GM19397 (cell line): ENCODE data around the gene TFF2.

Source experiments
- ATAC-seq: cut with Tn5 transposase; IDR thresholded peaks from one replicate; pipeline ENCODE4 v1.9.1; 2021; ENCODE audit warnings: mild to moderate bottlenecking, moderate library complexity; ENCODE audit not compliant: unreplicated experiment

Gene TFF2

DNA sequence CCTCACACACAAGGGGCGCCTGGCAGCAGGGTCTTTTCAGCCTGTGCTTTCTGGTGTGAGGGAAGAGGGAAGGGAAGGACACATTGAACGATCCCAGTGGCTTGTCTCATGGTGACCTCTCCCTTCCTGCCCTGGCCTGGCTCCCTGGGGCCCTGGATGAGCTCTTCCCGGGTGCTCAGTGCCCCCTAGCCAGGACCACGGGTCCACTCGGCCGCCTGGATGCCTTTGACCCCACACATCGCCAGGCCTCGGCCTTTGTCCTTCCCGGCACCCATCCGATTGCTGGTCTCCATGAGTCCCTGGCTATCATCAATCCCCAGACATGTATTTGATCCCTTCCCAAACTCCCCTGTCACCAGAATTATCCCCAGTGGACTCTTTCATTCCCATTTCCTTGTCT is 29.6 kb downstream of the TFF2 start:
- no peak for ATAC-seq

DNA sequence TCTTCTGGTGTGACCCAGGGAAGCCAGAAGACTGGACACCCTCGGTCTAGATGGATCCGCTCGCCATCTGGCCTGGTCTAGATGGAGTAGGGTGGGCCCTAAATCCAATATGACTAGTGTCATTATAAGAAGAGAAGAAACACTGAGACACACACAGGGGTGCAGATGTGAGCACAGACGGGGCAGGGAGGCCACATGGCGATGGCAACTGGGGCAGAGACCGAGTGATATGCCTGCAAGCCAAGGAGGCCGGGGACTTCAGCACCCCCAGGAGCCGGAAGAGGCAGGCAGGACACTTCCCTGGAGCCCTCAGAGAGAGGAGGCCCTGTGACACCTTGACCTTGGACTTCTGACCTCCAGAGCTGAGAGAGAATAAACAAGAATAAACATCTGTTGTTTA is 30.0 kb downstream of the TFF2 start:
- ATAC-seq = no peak

DNA sequence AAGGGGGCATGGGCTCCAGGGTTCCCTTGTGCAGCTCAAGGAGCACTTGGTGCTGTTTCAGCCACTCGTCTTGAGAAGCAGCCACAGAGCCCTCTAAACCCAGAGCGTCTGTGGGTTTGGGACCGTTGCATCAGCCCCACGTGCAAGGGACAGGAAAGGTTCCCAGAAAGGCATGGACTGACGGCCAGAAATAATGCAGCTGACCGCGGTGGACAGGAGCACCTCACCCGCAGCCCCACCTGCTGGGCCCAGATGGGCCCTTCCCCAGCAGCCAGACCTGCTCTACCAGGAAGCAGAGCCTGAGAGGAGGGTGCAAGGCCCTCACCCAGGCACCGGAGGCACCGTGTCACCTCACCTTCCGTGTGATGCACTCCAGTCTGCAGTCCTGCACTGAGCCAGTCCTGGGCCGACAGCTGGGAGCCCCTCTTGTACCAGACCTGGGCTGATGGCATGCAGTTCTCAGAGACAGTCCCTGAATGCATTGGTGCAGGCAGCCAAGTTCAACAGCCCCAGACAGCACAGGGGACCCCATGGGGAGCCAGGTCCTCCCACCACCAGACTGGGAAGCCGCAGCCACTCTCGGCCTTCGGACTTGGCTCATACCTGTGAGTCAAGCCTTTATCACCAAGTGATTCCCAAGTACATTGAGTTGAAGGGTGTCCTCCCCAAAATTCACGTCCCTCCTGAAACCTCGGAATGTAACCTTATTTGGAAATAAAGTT is 30.8 kb downstream of the TFF2 start:
- ATAC-seq = no peak

DNA sequence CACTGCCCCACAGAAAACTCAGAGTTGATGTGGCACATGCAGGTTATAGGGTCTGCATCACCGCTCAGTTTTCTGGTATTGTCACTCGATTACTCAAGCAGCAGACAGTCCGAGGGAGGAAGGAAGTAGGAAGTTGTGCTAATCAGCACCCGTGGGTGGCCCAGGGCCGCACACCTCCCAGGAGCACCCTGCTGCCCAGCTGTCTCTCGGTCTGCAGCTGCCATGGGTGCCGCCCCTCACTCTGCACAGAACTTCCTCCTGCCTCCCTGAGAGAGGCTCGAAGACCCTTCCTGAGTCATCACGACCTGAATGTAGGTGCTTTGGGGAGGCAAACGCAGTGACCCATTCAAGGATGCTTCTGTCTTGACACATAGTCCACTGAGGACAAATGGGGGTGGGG is 31.4 kb downstream of the TFF2 start:
- ATAC-seq = no peak

DNA sequence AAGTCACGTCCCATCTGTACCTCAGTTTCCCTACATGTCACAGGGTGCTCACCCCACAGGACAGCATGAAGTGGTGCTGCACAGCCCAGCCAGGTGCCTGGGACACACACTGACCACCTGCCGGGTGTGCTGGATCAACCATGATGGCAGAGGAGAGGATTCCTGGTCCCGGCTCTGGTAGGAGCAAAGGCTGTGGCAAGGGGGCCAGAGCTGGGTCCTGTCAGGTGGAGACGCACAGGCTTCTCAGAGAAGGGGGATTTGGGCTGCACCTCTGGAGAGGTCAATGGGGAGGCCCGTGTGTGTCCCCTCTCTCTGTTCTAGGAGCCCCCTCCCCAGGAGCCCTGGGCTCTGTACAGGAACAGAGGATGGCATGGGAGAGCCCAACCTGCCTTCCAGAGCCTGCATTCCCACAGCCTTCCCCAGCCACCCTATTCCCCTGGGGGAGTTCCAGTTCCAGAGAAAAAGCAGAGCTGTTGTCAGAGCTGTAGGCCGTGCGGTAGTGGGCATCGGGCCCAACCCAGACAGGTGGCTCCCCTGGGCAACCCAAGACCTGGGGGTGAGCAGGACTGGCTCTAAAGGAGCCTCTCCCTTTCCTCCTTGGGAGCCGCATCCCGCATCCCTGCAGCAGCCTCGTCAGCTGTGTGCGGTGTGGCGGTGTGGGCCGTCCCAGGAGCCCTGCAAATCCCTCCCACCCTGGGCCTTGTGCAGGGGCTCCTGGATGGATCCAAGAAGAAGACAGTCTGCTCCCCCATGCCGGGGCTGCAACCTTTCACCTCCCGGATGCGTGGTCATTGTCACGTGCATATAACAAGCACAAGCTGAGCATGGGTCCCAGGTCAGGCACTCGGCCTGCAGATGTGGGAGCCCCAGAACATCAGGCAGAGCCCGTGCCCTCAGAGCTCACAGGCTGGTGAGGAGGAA is 32.7 kb downstream of the TFF2 start:
- no peak for ATAC-seq

DNA sequence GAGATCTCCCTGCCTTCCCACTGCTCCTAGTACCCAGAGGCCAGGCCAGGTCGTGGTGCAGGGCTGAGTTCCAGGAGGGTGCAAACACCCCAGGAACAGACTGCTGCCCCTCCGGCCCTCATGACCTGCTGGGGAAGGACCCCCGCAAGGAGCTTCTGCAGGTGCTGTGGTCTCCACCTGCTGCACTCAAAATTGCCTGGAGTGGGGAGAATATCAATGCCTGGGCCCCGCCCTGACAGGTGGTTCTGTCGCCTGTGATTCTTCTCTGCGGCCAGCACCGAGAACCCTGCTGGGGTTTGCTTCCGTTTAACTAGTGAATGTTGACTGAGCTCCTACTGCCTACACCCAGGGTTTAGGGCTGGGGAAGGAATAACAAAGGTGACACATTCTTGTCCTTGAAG is 33.5 kb downstream of the TFF2 start:
- no peak for ATAC-seq

DNA sequence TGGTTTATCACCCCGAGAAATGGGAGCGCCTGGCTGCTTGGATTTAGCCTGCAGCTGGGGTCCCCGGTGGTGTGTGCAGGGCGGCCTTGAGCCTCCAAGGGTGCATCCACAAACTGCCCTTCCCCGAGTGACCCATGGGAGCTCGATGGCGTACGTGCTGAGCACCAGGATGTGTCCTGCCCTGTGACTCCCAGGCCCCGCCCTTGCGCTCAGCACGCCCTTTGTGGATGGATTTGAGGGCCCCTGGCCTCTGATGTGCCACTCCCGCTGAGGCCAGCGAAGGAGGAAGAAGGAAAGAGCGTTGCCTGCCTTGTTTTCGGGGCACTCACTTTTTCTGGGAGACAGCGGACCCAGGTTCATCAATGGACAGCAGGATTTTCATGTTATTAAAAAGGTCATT is 33.9 kb downstream of the TFF2 start:
- no peak for ATAC-seq

DNA sequence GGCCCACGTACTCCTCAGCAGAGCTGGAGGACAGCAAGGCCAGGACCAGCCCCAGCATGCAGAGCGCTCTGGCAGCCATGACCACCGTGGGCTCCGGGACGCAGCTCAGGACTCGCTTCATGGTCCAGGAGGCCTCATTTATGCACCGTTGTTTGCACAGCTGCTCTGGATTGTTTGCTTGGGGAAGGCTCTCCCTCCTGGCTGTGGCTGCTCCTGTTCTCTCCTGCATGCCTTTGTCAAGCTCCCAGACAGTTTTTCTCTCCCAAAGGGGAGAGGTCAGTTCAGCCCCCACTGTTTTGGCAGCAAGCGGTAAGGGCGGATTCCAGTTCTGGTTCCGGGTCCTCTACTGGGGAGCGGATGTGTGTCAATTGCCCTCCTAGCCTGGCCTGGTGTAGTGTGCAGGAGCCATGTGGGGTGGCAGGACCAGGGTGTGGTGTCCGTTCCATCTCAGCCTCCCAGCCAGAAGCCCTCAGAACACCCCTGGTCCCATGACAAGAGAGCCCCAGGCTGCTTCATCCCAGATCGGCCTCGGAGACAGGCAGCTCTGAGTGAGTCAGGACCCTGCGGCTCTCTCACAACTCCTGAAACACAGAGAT is 35.4 kb downstream of the TFF2 start, which contains the start of gene TFF3:
TSS of gene TFF3 (minus strand) at position 114 of the 596 bp plus-strand sequence. CDS start at position 79, 35 bp downstream.
- no peak for ATAC-seq

DNA sequence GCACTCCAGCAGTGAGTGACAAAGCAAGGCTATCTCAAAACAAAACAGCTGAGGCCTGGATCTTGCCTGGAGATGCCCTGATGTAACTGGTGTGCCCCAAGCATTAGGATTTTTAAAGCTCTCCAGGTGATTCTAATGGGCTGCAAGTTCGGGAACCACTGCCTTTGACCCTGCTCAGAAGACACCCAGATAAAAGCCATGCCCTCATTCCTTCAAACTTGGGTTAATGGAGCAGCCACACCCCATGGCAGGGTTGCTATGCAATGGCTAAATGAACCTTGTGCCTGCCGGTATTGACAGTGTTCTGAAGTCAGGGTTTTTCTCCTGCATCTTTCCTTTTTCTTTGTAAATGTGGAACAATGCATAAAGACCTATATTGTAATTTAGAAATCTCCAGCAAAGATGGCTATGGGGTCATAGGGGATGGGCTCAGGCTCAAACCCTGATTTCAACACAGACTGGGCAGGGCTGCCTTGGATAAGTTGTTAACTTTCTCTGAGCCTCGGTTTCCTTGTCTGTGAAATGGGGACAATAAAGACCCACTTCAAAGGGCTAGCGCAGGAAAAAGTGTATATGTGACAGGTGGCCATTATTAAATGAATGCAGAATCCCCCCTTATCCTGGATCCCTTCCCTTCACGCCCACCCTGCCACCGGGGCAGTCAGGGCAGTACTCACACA is 36.0 kb downstream of the TFF2 start:
- ATAC-seq = no peak

DNA sequence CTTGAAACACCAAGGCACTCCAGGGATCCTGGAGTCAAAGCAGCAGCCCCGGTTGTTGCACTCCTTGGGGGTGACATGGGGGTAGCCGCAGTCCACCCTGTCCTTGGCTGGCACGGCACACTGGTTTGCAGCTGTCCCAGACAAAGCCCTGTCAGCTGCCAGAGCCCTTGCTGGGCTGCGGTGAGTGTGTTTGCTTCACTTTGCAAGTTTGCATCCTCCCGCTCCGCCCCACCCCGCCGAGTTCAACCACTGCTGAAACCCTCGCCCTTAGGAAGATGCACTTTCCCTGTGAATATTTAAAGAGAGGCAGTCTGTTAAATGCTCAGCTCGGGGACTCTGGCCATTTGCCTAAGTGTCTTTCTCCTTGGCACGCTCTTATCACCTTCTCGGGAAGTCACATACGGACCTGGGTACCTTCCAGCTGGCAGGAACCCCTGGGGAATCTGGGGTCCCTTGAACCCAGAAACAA is 37.3 kb downstream of the TFF2 start:
- ATAC-seq = no peak

DNA sequence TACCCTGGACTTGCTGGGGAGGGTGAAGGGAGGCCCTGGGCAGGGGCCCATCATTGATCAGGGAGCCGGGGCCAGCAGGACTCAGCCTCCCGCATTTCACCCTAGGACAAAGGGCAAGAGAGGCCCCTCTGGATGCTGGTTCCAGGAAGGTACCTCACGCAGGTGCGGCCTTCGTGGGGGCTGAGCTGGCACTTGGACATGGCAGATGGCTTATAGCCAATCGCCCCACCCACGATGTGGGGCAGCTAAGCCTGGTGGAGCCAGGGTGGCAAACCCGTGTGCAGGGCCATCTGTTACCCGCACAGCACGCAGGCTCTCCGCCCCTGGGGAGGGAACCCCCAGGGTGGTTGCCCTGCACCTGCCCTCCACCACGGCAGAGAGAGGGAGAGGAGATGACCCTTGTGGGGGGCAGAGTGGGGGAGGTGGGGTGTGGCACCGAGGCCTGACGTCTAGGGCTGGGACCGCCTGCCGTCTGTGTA is 38.1 kb downstream of the TFF2 start:
- no peak for ATAC-seq

DNA sequence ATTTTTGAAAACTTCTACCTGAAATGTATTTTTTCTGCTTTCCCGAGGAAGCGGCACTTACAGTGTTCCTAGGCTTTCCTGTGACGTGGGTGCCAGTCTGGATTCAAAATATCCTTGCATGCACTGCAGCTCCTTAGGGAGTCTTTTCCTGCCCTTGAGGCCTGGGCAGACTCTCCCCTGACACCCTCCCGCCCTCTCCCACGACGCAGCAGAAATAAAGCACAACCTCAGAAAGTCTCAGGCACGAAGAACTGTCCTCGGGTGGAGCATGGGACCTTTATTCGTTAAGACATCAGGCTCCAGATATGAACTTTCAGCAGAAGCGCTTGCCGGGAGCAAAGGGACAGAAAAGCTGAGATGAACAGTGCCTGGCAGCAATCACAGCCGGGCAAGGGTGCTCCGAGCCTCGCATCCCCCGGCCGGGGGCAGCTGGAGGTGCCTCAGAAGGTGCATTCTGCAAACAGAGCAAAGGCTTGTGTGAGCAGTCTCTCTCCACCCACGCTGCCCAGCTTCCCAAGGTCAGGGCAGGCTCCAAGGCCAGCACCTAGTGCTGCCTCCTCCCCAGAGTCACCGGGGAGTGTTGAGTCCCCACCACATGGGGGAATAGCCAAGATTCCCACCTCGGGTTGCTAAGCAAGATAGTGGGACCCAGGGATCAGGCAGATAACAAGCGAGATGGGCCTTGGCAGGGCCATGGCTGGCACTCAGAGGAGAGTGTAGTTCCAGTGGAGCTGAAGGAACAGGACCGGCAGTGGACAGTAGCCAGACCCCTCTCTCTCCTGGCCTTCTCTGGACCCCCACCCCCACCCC is 38.8 kb downstream of the TFF2 start:
- no peak for ATAC-seq

DNA sequence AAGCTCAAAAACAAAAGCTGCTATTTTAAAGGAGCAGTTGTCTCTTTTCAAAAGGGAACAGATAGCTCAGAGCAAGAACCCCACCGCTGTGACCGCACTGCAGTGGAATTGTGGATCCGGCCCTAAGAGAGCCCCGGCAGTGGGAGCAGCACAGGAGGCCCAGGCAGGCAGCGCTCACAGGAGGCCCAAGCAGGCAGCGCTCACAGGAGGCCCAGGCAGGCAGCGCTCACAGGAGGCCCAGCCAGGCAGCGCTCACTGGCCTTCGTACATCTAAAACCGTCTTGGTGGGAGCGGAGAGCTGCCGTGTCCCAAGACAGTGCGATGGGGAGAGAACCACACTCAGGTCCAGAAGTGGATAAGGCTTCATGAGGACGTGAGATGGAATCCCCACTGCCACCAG is 39.6 kb downstream of the TFF2 start:
- ATAC-seq = no peak

DNA sequence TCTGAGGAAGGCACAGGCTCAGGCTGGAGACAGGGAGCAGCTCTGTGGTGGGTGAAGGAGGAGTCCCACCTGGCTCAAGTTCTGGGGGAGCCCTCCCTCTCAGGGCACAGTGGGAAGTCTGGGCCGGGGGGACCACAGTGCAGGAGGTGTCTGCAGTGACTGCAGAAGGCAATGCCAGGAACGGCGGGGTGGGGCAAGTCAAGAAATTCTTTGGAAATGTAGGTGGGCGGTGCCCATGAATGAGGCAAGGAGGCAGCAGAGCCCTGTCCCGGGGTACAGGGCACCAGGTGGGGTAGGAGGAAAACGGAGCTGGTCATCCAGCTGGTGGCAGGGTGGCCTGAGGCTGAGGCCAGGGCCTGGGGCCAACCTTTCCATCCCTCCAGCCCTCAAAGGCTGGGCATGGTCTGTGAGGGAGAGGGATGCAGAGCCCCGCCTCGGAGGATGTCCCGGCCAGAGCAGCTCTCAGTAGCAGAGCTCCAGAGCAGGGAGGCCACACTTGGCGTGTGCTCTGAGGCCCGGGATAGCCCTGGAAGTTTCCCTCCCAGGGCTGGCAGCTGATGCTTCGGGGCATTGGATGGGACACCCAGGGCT is 40.3 kb downstream of the TFF2 start:
- no peak for ATAC-seq

DNA sequence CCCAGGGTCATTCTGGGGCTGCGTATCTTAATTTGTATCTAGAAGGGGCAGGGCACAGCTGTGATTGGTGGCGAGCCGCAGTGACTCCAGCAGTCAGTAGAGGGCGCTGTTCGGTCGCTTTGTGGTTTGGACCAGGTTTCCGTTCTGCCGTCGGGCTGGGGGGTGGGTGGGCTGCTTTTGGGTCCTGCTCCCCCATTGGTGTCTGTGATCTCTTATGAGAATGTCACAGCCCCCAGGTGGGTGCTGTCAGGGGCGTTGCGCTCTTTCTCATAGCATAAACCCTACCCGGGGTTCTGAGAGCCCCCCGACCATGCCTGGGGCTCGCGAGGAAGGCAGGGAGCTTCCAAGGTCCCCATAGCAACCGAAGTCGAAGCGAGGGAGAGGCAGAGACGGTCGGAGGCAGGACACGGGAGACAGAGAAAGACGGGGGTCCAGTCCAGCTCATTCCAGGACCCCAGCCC is 41.0 kb downstream of the TFF2 start:
- no peak for ATAC-seq

DNA sequence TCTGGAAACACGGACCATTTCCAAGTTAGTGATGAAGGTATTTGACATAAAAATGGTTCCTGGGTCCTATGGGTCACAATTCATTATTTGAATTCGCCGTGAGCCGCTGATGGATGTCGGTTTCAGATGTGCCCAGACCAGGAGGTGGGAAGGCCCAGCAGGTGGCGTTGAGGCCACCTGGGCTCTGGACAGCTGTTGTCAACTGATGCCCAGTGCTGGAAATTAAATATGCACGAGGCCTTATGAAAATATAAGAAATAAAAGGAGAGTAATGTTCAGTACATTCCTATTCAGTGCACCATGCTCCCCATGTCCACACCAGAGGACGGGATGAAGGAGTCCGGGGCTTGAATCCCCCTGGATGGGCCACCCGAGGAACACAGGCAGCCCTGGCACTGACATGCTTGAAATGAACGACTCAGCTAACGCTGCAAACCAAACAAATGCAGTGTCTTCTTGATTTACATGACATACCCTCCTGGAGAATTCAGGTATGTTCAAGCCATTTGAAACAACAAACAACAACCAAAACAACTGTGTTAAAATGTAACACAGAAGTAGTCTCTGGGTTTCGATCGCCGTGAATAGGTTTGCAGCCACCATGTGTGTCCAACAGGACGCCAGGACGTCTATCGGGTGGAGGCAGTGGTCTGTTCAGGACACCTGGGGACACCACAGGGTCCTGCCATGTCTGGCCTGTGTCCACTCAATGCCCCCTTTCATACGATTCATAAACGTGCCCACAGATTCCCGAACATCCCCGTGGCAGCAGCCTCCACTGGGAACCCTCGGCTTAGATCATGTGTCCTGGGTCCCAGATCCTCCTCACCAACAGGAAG is 41.7 kb downstream of the TFF2 start:
- ATAC-seq = no peak

DNA sequence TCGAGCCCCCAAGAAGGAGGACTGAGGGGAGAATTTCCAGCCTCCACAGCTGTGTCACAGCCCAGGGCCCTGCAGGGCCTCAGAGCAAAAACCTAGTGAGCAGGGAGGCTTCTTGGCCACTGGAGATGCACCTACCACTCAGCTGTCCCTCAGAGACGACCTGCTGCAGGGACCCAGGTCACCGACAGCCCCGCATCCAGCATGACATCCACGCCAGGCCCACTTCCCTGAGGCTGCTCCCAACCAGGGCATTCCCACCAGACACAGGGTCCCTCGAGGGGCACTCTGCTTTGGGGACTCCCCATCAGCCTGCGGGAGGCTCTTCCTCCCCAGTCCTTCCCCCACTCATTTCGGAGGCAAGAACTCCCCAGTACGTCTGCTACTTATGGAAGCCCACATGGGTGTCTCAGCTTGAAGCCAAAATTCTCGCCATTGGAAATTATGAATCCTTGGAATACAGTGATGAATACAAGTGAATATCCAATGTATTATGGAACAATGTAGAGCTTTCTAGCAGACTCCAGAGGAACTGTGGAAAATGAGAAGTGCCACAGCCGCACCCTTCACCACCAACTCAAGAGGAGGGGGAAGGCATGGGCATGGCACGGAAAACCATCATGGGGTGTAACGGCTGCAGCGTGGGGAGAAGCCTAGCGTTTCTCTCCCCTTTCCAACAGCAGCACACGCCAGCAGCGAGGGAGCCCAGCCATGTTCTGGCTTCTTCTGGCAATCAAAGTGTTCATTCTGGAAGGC is 42.5 kb downstream of the TFF2 start:
- ATAC-seq = no peak

DNA sequence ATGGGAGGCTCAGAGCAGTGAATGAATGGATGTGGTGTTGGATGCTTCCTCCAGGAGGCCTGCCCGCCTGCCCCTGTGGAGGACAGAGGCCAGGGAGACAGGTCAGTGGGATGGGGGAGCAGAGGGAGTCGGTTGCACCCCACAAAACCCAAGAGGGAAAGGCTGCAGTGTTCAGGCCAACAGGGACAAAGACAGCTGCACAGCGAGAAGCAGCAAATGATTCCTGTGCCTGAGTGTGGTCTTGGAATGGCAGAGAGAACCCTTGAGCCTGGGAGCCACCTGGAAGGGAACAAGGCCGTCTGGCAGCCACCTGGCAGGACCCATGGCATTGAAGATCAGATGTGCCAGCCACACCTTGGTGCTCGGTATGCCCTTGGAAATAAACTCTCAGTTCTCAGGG is 43.7 kb downstream of the TFF2 start:
- ATAC-seq = no peak
